Stimulated activated CD4-positive, alpha-beta T cell treated with anti-CD3 and anti-CD28 coated beads, Interleukin-1b, Interleukin-23, amount 100 ng/mL, for 24 hours (primary cell): ENCODE data around the gene BMP8A.
"Not testable (repeated sequence)": the region's sequence is repeated elsewhere in the genome, so short reads cannot be mapped to it uniquely, and the experiment has no call there.

Experiments used
- DNase-seq, 4 experiments: peaks; one replicate each; pipeline ENCODE4 v3.0.0-alpha.2; 2020; ENCODE audit warnings: low read depth in 4 of 4, low spot score in 1 of 4

The BMP8A gene

GRCh38 chr1:39504436-39504835, 13.0 kb downstream of the BMP8A start:
- DNase-seq, result not testable (repeated sequence)

GRCh38 chr1:39505289-39505688, 13.9 kb downstream of the BMP8A start:
- no peak for DNase-seq

GRCh38 chr1:39507230-39507928, 15.9 kb downstream of the BMP8A start:
- no peak for DNase-seq

- no peak for DNase-seq
Observed at GRCh38 chr1:39508266-39508665, 16.8 kb downstream of the BMP8A start.

GRCh38 chr1:39508857-39509305, 17.4 kb downstream of the BMP8A start:
- no peak for DNase-seq

GRCh38 chr1:39509360-39510009, 18.0 kb downstream of the BMP8A start:
- DNase-seq, result no peak

GRCh38 chr1:39510570-39511186, 19.2 kb downstream of the BMP8A start:
- not testable (repeated sequence) for DNase-seq

- not testable (repeated sequence) for DNase-seq
Observed at GRCh38 chr1:39511477-39511876, 20.0 kb downstream of the BMP8A start.

GRCh38 chr1:39512234-39512847, 20.9 kb downstream of the BMP8A start:
- DNase-seq, result not testable (repeated sequence)

- not testable (repeated sequence) for DNase-seq
Observed at GRCh38 chr1:39514710-39515124, 23.3 kb downstream of the BMP8A start.

- DNase-seq, result not testable (repeated sequence)
Observed at GRCh38 chr1:39515131-39516086, 24.0 kb downstream of the BMP8A start.

- DNase-seq, result not testable (repeated sequence)
Observed at GRCh38 chr1:39516841-39517240, 25.4 kb downstream of the BMP8A start.

- not testable (repeated sequence) for DNase-seq
Observed at GRCh38 chr1:39517936-39518335, 26.5 kb downstream of the BMP8A start.

- DNase-seq, result not testable (repeated sequence)
Observed at GRCh38 chr1:39519376-39519775, 27.9 kb downstream of the BMP8A start.

GRCh38 chr1:39522221-39522620, 30.8 kb downstream of the BMP8A start:
- not testable (repeated sequence) for DNase-seq

GRCh38 chr1:39522661-39523567, 31.5 kb downstream of the BMP8A start:
- DNase-seq, result no peak

GRCh38 chr1:39524171-39524570, 32.7 kb downstream of the BMP8A start:
- no peak for DNase-seq

GRCh38 chr1:39524591-39525365, 33.3 kb downstream of the BMP8A start:
- DNase-seq, result no peak
